Measurements from ENCODE around the gene UBE2O.
"Not testable (repeated sequence)": the region's sequence is repeated elsewhere in the genome, so short reads cannot be mapped to it uniquely, and the experiment has no call there.

Gene UBE2O

GRCh38 chr17:76369379-76369778 lies 83.6 kb downstream of the UBE2O start:
- no peaks in the 10 kb centered on the region for H3K4me1 Mint-ChIP-seq
- H3K27me3 Mint-ChIP-seq, result no peaks in the 10 kb centered on the region
- H3K4me3 Mint-ChIP-seq, result no peak overlapping the region
- H3K27ac Mint-ChIP-seq (ENCODE audit: low read depth), result no peak overlapping the region
- H3K36me3 Mint-ChIP-seq (ENCODE audit: insufficient read depth), result no peaks in the 10 kb centered on the region
- H3K9me3 Mint-ChIP-seq, result no peaks in the 10 kb centered on the region
- DNase-seq (ENCODE audit: low spot score in 2 of 2) (no peak), ATAC-seq (replicated peaks; ENCODE audit: extremely low read depth, poor library complexity, severe bottlenecking) (no peak)

- Mint-ChIP-seq H3K36me3 (ENCODE audit: insufficient read depth) (no peaks in the 10 kb centered on the region), H3K27ac (ENCODE audit: low read depth) (no peak overlapping the region), H3K4me1 (no peaks in the 10 kb centered on the region), H3K27me3 (no peaks in the 10 kb centered on the region), H3K4me3 (no peak overlapping the region), H3K9me3 (no peaks in the 10 kb centered on the region)
- DNase-seq (ENCODE audit: low spot score in 2 of 2), result no peak
- ATAC-seq (replicated peaks; ENCODE audit: extremely low read depth, poor library complexity, severe bottlenecking), result no peak
Measured at GRCh38 chr17:76368545-76368944, 84.4 kb downstream of the UBE2O start.

GRCh38 chr17:76367642-76368041 lies 85.3 kb downstream of the UBE2O start:
- no peak for DNase-seq (ENCODE audit: low spot score in 2 of 2)
- Mint-ChIP-seq H3K27ac (ENCODE audit: low read depth) (no peak overlapping the region), H3K9me3 (no peaks in the 10 kb centered on the region), H3K4me3 (no peak overlapping the region), H3K36me3 (ENCODE audit: insufficient read depth) (no peaks in the 10 kb centered on the region), H3K27me3 (no peaks in the 10 kb centered on the region), H3K4me1 (no peaks in the 10 kb centered on the region)
- no peak for ATAC-seq (replicated peaks; ENCODE audit: extremely low read depth, poor library complexity, severe bottlenecking)

DNA sequence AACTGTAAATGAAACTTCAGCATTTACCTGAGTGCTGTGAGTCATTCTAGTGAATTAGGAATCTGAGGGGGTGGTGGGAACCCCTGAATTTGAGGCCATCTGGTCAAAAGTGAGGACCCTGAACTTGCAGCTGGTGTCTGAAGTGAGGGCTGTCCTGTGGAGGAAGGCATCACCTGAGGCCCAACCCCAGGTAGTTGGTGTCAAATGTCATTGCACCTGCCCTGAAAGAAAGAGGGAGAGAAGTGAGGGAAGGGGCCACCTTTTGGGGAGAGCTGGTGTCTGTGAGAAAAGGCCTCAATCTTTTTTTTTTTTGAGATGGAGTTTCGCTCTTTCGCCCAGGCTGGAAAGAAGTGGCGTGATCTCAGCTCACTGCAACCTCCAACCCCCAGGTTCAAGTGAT lies 86.7 kb downstream of the UBE2O start:
- Mint-ChIP-seq H3K27ac (ENCODE audit: low read depth) (no peak overlapping the region), H3K27me3 (peaks cover 14% of the 10 kb centered on the region), H3K9me3 (no peaks in the 10 kb centered on the region), H3K4me3 (no peak overlapping the region), H3K4me1 (no peaks in the 10 kb centered on the region), H3K36me3 (ENCODE audit: insufficient read depth) (no peaks in the 10 kb centered on the region)
- ATAC-seq (replicated peaks; ENCODE audit: extremely low read depth, poor library complexity, severe bottlenecking) (no peak), DNase-seq (ENCODE audit: low spot score in 2 of 2) (no peak)

DNA sequence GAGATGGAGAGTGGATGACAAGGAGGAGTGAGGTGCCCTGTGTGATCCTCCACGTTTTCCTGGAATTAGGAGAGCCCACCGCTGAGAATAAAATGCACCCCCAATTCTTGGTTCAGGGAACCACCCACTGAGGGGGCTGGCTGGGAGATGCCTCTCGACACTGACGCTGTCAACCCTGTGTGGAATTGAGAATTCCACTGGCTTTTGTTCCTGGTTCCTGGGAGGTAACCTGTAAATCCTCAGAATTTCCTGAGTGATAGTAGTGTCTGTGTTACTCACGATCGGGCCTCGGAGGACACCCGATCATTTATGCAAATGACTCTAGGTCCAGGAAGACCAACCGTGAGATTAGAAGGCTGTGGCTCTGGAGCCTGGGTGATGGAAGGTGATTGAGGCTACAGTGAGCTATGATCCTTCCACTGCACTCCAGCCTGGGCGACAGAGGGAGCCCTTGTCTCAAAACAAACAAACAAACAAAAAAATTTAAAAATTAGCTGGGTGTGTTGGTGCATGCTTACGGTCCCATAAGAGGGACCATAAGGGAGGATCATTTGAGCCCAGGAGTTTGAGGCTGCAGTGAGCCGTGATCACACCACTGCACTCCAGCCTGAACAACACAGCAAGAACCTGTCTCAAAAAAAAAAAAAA lies 87.6 kb downstream of the UBE2O start:
- ATAC-seq (replicated peaks; ENCODE audit: extremely low read depth, poor library complexity, severe bottlenecking) (no peak), DNase-seq (ENCODE audit: low spot score in 2 of 2) (no peak)
- Mint-ChIP-seq H3K27me3 (peaks cover 15% of the 10 kb centered on the region), H3K27ac (ENCODE audit: low read depth) (no peak overlapping the region), H3K36me3 (ENCODE audit: insufficient read depth) (no peaks in the 10 kb centered on the region), H3K4me3 (no peak overlapping the region), H3K4me1 (no peaks in the 10 kb centered on the region), H3K9me3 (no peaks in the 10 kb centered on the region)

DNA sequence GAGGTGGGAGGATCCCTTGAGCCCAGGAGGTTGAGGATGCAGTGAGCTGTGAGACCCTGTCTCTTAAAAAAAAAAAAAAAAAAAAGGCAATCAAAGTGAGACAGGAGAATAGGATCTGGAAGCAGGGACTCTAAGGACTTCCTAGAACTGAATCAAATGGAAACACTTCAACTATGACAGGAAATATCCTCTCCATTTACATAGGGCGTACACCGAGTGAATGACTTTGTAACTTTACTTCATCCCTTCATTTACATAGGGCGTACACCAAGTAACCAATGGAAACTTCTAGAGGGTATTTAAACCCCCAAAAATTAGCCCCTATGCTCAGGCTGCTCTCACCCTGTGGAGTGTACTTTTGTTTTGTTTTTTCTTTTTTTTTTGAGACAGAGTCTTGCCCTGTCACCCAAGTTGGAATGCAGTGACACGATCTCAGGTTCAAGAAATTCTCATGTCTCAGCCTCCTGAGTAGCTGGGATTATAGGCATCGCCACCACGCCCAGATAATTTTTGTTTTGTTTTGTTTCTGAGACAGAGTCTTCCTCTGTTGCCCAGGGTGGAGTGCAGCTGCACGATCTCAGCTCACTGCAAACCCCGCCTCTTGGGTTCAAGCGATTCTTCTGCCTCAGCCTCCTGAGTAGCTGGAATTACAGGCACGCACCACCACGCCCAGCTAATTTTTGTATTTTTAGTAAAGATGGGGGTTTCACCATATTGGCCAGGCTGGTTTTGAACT lies 89.7 kb downstream of the UBE2O start:
- no peaks in the 10 kb centered on the region for H3K9me3 Mint-ChIP-seq
- ATAC-seq (replicated peaks; ENCODE audit: extremely low read depth, poor library complexity, severe bottlenecking) (no peak), DNase-seq (ENCODE audit: low spot score in 2 of 2) (no peak)
- H3K27ac Mint-ChIP-seq (ENCODE audit: low read depth), result no peak overlapping the region
- no peaks in the 10 kb centered on the region for H3K36me3 Mint-ChIP-seq (ENCODE audit: insufficient read depth)
- H3K4me1 Mint-ChIP-seq, result no peaks in the 10 kb centered on the region
- H3K4me3 Mint-ChIP-seq, result no peak overlapping the region
- peaks cover 15% of the 10 kb centered on the region for H3K27me3 Mint-ChIP-seq

DNA sequence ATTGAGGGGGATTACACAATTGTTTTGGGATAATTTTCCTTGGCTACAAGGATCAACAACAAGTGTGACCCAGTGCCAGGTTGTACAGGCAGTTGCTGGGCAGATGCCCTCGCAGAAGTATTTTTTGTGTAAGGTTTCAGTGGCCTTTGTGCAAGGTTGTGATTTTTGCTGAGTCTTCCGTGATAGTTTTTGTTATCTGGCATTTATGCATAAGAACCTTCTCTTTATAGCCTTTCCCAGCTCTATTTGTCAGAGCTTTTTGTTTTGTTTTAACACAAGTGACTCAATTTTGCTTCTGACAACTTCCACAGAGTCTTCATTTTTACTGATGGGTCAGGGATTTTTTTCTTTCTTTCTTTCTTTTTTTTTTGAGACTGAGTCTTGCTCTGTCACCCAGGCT lies 92.5 kb downstream of the UBE2O start:
- H3K4me3 Mint-ChIP-seq, result no peak overlapping the region
- H3K9me3 Mint-ChIP-seq, result no peaks in the 10 kb centered on the region
- DNase-seq (ENCODE audit: low spot score in 2 of 2) (no peak), ATAC-seq (replicated peaks; ENCODE audit: extremely low read depth, poor library complexity, severe bottlenecking) (no peak)
- H3K36me3 Mint-ChIP-seq (ENCODE audit: insufficient read depth), result no peaks in the 10 kb centered on the region
- H3K27ac Mint-ChIP-seq (ENCODE audit: low read depth), result no peak overlapping the region
- no peaks in the 10 kb centered on the region for H3K4me1 Mint-ChIP-seq
- H3K27me3 Mint-ChIP-seq, result peaks cover 15% of the 10 kb centered on the region

DNA sequence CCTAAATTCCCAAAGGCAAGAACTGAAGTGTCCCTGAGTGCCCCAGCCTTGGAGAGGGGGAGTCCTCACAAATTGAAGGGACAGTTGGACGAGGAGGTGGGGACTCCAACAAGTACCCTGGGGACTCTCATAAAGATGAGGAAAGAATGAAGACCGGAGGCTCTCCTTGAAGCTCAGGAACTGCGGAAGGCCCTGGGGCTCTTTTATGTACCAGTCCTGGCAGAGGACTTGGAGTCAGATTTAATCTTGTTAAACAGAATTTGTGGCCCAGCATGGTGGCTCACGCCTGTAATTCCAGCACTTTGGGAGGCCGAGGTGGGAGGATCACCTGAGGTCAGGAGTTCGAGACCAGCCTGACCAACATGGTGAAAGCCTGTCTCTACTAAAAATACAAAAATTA lies 93.2 kb downstream of the UBE2O start:
- H3K9me3 Mint-ChIP-seq; H3K4me3 Mint-ChIP-seq; ATAC-seq (replicated peaks; ENCODE audit: extremely low read depth, poor library complexity, severe bottlenecking); H3K27ac Mint-ChIP-seq (ENCODE audit: low read depth); DNase-seq (ENCODE audit: low spot score in 2 of 2); H3K36me3 Mint-ChIP-seq (ENCODE audit: insufficient read depth); H3K4me1 Mint-ChIP-seq: not testable (repeated sequence)
- peaks cover 15% of the 10 kb centered on the region for H3K27me3 Mint-ChIP-seq

DNA sequence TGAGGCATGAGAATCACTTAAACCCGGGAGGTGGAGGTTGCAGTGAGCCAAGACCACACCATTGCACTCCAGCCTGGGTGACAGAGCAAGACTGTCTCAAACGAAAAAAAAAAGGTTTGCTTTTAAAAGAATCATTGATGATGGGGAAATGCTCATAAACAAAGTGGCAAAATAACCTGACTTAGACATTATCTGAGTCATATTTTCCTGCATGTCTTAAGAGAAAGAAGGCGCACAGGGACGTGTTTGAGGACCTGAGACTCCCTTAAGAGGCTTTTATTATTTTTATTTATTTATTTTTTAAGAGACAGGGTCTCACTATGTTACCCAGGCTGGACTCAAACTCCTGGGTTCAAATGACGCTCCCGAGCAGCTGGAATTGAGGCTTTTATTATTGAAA lies 93.6 kb downstream of the UBE2O start:
- Mint-ChIP-seq H3K27ac (ENCODE audit: low read depth) (no peak overlapping the region), H3K4me1 (peaks cover 3% of the 10 kb centered on the region), H3K4me3 (no peak overlapping the region), H3K9me3 (no peaks in the 10 kb centered on the region), H3K36me3 (ENCODE audit: insufficient read depth) (peaks cover under 1% of the 10 kb centered on the region), H3K27me3 (peaks cover 15% of the 10 kb centered on the region)
- DNase-seq (ENCODE audit: low spot score in 2 of 2) (no peak), ATAC-seq (replicated peaks; ENCODE audit: extremely low read depth, poor library complexity, severe bottlenecking) (no peak)

GRCh38 chr17:76357597-76358158 lies 95.3 kb downstream of the UBE2O start:
- Mint-ChIP-seq H3K27ac (ENCODE audit: low read depth) (no peak overlapping the region), H3K4me3 (no peak overlapping the region), H3K9me3 (no peaks in the 10 kb centered on the region), H3K4me1 (peaks cover 12% of the 10 kb centered on the region), H3K27me3 (peaks cover 15% of the 10 kb centered on the region), H3K36me3 (ENCODE audit: insufficient read depth) (peaks cover 5% of the 10 kb centered on the region)
- ATAC-seq (replicated peaks; ENCODE audit: extremely low read depth, poor library complexity, severe bottlenecking), result no peak
- DNase-seq (ENCODE audit: low spot score in 2 of 2), result no peak

GRCh38 chr17:76356803-76357456 lies 96.0 kb downstream of the UBE2O start:
- no peaks in the 10 kb centered on the region for H3K9me3 Mint-ChIP-seq
- DNase-seq (ENCODE audit: low spot score in 2 of 2) (no peak), ATAC-seq (replicated peaks; ENCODE audit: extremely low read depth, poor library complexity, severe bottlenecking) (no peak)
- peaks cover 5% of the 10 kb centered on the region for H3K36me3 Mint-ChIP-seq (ENCODE audit: insufficient read depth)
- H3K27ac Mint-ChIP-seq (ENCODE audit: low read depth), result no peak overlapping the region
- peaks cover 9% of the 10 kb centered on the region for H3K27me3 Mint-ChIP-seq
- no peak overlapping the region for H3K4me3 Mint-ChIP-seq
- H3K4me1 Mint-ChIP-seq, result peaks cover 17% of the 10 kb centered on the region

DNA sequence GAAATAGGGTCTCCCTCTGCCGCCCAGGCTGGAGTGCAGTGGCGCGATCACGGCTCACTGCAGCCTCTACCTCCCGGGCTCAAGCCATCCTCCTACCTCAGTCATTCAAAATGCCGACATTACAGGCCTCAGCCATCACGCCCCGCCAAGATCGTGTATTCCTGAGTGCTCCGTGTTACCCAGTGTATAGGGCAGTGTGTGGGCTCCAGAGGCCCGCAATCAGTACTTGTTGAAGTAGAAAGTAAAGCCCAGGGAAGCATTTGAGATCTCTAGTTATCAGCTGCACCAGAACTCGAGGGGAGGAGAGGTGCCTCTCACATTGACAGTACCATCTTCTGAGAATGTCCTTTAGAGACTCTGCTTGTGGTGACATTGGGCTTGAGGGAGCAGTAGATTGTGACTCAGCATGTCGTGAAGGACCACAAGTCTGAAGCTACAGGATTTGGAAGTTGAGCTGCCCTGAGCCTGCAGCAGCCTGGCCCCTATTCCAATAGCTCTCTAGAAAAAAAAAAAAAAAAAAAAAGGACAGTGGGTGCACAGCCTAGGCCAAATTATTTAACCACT lies 98.1 kb downstream of the UBE2O start:
- Mint-ChIP-seq H3K4me1 (peaks cover 21% of the 10 kb centered on the region), H3K27me3 (no peaks in the 10 kb centered on the region), H3K4me3 (peak overlapping the region; percentile 83), H3K36me3 (ENCODE audit: insufficient read depth) (peaks cover 9% of the 10 kb centered on the region), H3K9me3 (no peaks in the 10 kb centered on the region), H3K27ac (ENCODE audit: low read depth) (peak overlapping the region; percentile 88)
- no peak for DNase-seq (ENCODE audit: low spot score in 2 of 2)
- no peak for ATAC-seq (replicated peaks; ENCODE audit: extremely low read depth, poor library complexity, severe bottlenecking)
